ENCODE results near the gene MATK.

Gene MATK

GRCh38 chr19:3773814-3774515, 12.2 kb downstream of the MATK start:
- Histone ChIP-seq H3K4me3 (no peak overlapping the region), H3K9me3 (peaks cover 13% of the 10 kb centered on the region), H3K27me3 (no peaks in the 10 kb centered on the region), H3K4me1 (no peaks in the 10 kb centered on the region), H3K36me3 (peaks cover 16% of the 10 kb centered on the region; the same call in 1 of the 2 replicates), H3K27ac (no peak overlapping the region), H4K20me1 (no peaks in the 10 kb centered on the region; the same call in 1 of the 2 replicates), H3K4me2 (no peak overlapping the region), H3K9ac (no peak overlapping the region)
- TF ChIP-seq Cebpa-rat (IDR thresholded peaks at IDR 0.05), result no peak

GRCh38 chr19:3771906-3772455, 14.2 kb downstream of the MATK start, which contains the start of gene RAX2:
RAX2 (minus strand) TSS chr19:3772228; CDS start chr19:3771742, 486 bp downstream.
- Histone ChIP-seq H3K27me3 (no peaks in the 10 kb centered on the region), H3K27ac (no peak within 1 kb of the TSS), H3K36me3 (peaks cover 34% of the 10 kb centered on the region), H3K4me3 (no peak within 1 kb of the TSS), H3K4me2 (no peak within 1 kb of the TSS), H3K9me3 (no peaks in the 10 kb centered on the region), H3K9ac (no peak within 1 kb of the TSS), H4K20me1 (no peaks in the 10 kb centered on the region; the same call in 1 of the 2 replicates), H3K4me1 (no peaks in the 10 kb centered on the region)
- no peak for TF ChIP-seq Cebpa-rat (IDR thresholded peaks at IDR 0.05)

DNA sequence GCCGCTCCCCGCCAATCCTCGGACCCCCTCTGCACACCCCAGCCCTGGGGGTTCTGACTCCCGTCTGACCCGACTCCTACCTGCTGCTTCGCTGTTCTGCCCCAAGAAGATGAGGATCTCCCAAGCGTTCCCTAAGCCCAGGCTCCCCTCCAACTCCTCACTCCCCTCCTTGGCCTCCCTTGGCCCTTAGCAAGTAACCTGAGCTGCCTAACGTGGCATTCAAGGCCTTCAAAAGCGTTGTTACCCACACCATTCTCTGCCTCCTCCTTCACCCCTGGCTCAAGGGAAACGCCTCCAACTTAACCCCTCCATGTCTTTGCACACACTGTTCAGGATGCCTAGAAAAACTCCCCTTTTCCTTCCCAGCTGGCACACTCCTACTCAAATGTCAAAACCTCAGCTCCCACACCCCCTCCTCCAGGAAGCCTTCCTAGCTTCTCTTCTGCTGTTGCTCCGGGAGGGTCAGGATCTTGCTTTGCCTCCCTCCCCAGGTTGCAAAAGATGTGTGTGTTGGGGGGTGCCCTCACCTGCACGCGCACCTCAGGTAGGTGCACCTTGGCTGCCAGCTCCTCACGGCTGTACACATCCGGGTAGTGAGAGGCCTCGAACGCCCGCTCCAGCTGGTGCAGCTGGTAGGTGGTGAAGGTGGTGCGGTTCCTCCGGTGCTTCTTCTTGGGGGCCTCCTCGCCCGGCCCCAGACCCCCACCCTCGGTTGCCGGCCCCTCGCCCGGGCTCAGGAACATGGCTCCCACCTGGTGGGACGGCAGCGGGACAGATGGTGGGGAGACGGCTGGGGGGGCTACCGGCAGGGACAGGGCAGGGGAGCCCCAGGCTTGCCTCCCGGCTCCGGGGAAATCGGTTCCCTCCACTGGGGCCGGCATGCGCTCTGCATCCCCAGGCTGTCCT, 14.9 kb downstream of the MATK start:
- no peaks in the 10 kb centered on the region for H3K9me3 ChIP-seq
- no peak overlapping the region for H3K4me2 ChIP-seq
- H3K27ac ChIP-seq, result no peak overlapping the region
- H4K20me1 ChIP-seq, result no peaks in the 10 kb centered on the region; the same call in 1 of the 2 replicates
- no peak overlapping the region for H3K4me3 ChIP-seq
- no peaks in the 10 kb centered on the region for H3K27me3 ChIP-seq
- no peak for TF ChIP-seq Cebpa-rat (IDR thresholded peaks at IDR 0.05)
- no peaks in the 10 kb centered on the region for H3K4me1 ChIP-seq
- H3K9ac ChIP-seq, result no peak overlapping the region
- peaks cover 41% of the 10 kb centered on the region for H3K36me3 ChIP-seq

- no peak overlapping the region for H3K27ac ChIP-seq
- H4K20me1 ChIP-seq, result no peaks in the 10 kb centered on the region; the same call in 1 of the 2 replicates
- TF ChIP-seq Cebpa-rat (IDR thresholded peaks at IDR 0.05), result no peak
- H3K9ac ChIP-seq, result no peak overlapping the region
- H3K9me3 ChIP-seq, result no peaks in the 10 kb centered on the region
- no peak overlapping the region for H3K4me2 ChIP-seq
- no peak overlapping the region for H3K4me3 ChIP-seq
- H3K4me1 ChIP-seq, result no peaks in the 10 kb centered on the region
- no peaks in the 10 kb centered on the region for H3K27me3 ChIP-seq
- peaks cover 50% of the 10 kb centered on the region for H3K36me3 ChIP-seq
These were observed 15.8 kb downstream of the MATK start for GRCh38 chr19:3770136-3770999.

GRCh38 chr19:3769494-3769893, 16.7 kb downstream of the MATK start:
- H3K4me1 ChIP-seq, result no peaks in the 10 kb centered on the region
- H3K9ac ChIP-seq, result no peak overlapping the region
- H3K4me2 ChIP-seq, result no peak overlapping the region
- H3K9me3 ChIP-seq, result no peaks in the 10 kb centered on the region
- no peak overlapping the region for H3K4me3 ChIP-seq
- H4K20me1 ChIP-seq, result no peaks in the 10 kb centered on the region; the same call in 1 of the 2 replicates
- H3K27me3 ChIP-seq, result no peaks in the 10 kb centered on the region
- no peak for TF ChIP-seq Cebpa-rat (IDR thresholded peaks at IDR 0.05)
- H3K27ac ChIP-seq, result no peak overlapping the region
- H3K36me3 ChIP-seq, result peaks cover 55% of the 10 kb centered on the region

GRCh38 chr19:3768748-3769099, 17.5 kb downstream of the MATK start:
- H3K9ac ChIP-seq, result no peak overlapping the region
- H4K20me1 ChIP-seq, result no peaks in the 10 kb centered on the region; the same call in 1 of the 2 replicates
- H3K9me3 ChIP-seq, result no peaks in the 10 kb centered on the region
- peaks cover under 1% of the 10 kb centered on the region; the same call in 1 of the 2 replicates for H3K4me1 ChIP-seq
- H3K4me2 ChIP-seq, result no peak overlapping the region
- peaks cover 55% of the 10 kb centered on the region for H3K36me3 ChIP-seq
- no peak overlapping the region for H3K27ac ChIP-seq
- no peak overlapping the region for H3K4me3 ChIP-seq
- H3K27me3 ChIP-seq, result no peaks in the 10 kb centered on the region
- TF ChIP-seq Cebpa-rat (IDR thresholded peaks at IDR 0.05), result no peak

DNA sequence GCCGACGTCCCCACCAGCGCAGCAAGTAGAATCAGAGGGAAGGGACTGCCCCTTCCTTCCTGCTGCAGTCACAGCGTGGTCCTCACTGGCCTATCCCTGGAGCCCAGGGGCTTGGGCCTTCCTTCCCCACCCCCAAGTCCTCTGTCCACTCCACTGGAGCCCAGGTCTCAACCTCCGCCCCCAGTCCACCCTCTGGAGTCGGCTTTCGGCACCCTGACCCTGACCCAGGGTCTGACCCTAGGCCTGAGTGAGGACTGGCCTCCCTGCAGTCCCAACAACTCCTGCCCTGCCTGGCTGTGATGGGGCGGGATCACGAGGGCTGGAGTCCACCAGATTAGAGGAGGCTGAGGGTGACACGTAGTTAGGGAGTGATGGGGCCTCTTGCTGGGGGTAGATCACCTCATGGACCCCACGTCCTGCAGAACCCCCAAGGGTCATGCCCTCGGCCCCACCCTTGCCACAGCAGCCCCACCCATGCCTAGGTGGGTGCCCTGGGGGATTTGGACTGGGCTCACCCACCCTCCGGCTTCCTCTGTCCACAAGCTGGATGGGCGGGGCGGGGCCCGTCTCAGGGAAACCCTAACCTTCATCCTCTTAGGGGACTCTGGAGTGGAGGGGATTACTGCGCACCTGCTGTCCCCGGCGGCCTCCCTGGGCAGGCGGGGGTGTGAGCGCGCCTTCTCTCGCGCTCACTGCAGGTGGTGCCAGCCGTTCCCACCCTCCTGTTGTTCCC, 18.0 kb downstream of the MATK start:
- no peak overlapping the region for H3K4me2 ChIP-seq
- no peak overlapping the region for H3K4me3 ChIP-seq
- peaks cover 6% of the 10 kb centered on the region for H3K4me1 ChIP-seq
- no peak for TF ChIP-seq Cebpa-rat (IDR thresholded peaks at IDR 0.05)
- H3K9me3 ChIP-seq, result no peaks in the 10 kb centered on the region
- no peaks in the 10 kb centered on the region; the same call in 1 of the 2 replicates for H4K20me1 ChIP-seq
- H3K9ac ChIP-seq, result no peak overlapping the region
- no peak overlapping the region for H3K27ac ChIP-seq
- peaks cover 55% of the 10 kb centered on the region for H3K36me3 ChIP-seq
- no peaks in the 10 kb centered on the region for H3K27me3 ChIP-seq

DNA sequence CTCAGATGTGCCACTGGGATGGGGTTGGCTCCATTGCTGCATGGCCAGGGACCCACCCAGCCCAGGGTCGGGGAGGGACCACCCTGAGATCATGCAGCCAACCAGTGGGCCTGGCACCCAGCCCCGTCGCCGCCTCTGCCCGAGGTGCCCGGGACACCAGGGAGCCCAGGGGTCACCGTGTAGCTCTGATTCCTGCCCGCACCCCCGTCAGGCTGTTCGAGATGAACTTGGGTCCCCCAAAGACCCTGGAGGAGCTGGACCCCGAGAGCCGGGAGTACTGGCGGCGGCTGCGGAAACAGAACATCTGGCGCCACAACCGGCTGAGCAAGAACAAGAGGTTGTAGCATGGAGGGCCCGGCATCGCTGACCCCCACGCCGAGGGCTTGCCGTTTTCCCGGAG, 19.1 kb downstream of the MATK start:
- Histone ChIP-seq H3K36me3 (peaks cover 55% of the 10 kb centered on the region), H3K9me3 (no peaks in the 10 kb centered on the region), H3K4me1 (peaks cover 11% of the 10 kb centered on the region), H4K20me1 (no peaks in the 10 kb centered on the region; the same call in 1 of the 2 replicates), H3K4me2 (no peak overlapping the region), H3K4me3 (no peak overlapping the region), H3K27ac (no peak overlapping the region), H3K9ac (no peak overlapping the region), H3K27me3 (no peaks in the 10 kb centered on the region)
- no peak for TF ChIP-seq Cebpa-rat (IDR thresholded peaks at IDR 0.05)

Measured in BLaER1 (cell line).